Activated B cell treated with CpG ODN at 0.5 μM for 24 hours (primary cell): Measurements from ENCODE around the gene PBXIP1. TPM values are rescaled to one million over a fixed set of nuclear protein-coding genes. Genes with fewer than 3 reads are reported as not detected.
"Not testable (repeated sequence)": the region's sequence is repeated elsewhere in the genome, so short reads cannot be mapped to it uniquely, and the experiment has no call there.

Experiments
- ATAC-seq: fragments of 200-7000 bp; cut with Tn5 transposase; one replicate; pipeline ENCODE4 v1.10.0; 2021; ENCODE audit warnings: low read depth, mild to moderate bottlenecking, moderate library complexity
- CTCF ChIA-PET: fragments of 350-600 bp; sonication (Branson Sonifier 250); formaldehyde crosslinking; loops from one replicate; lab custom pipeline; 2021; ENCODE audit warnings: antibody characterized with exemption; lab: Charles Lee
- POLR2A ChIA-PET: fragments of 350-600 bp; sonication (Branson Sonifier 250); formaldehyde crosslinking; loops from one replicate; lab custom pipeline; 2021; ENCODE audit warnings: antibody characterized with exemption; lab: Charles Lee
- DNase-seq: peaks from one replicate; pipeline ENCODE4 v3.0.0; 2022
- H3K27ac Mint-ChIP-seq: one replicate; pipeline ENCODE4 v1.8.0; 2020; ENCODE audit warnings: mixed read lengths
- H3K27me3 Mint-ChIP-seq: one replicate; pipeline ENCODE4 v1.8.0; 2021; ENCODE audit warnings: mixed read lengths
- H3K36me3 Mint-ChIP-seq: one replicate; pipeline ENCODE4 v1.8.0; 2021; ENCODE audit warnings: low read depth, mixed read lengths
- H3K4me1 Mint-ChIP-seq: one replicate; pipeline ENCODE4 v1.8.0; 2021; ENCODE audit warnings: mixed read lengths
- H3K4me3 Mint-ChIP-seq: one replicate; pipeline ENCODE4 v1.8.0; 2020; ENCODE audit warnings: mild to moderate bottlenecking, mixed read lengths
- H3K9me3 Mint-ChIP-seq: one replicate; pipeline ENCODE4 v1.8.0; 2020; ENCODE audit warnings: mixed read lengths
- CTCF ChIP-seq: fragments of 200-600 bp; IDR thresholded peaks from one replicate; pipeline ENCODE4 v1.8.0; 2022; ENCODE audit warnings: antibody characterized with exemption, mild to moderate bottlenecking
- intact Hi-C: fragments of 100-400 bp; cut with micrococcal nuclease; formaldehyde crosslinking; loops from one replicate; pipeline ENCODE4 v1.15.1; 2024
- total RNA-seq: library from RNA; stranded (reverse); gene quantifications from 2 replicates; pipeline ENCODE4 v1.2.3, GENCODE V29; 2022

Gene PBXIP1
- total RNA-seq, 1 donor from 2014 or later = 42.4 TPM

DNA sequence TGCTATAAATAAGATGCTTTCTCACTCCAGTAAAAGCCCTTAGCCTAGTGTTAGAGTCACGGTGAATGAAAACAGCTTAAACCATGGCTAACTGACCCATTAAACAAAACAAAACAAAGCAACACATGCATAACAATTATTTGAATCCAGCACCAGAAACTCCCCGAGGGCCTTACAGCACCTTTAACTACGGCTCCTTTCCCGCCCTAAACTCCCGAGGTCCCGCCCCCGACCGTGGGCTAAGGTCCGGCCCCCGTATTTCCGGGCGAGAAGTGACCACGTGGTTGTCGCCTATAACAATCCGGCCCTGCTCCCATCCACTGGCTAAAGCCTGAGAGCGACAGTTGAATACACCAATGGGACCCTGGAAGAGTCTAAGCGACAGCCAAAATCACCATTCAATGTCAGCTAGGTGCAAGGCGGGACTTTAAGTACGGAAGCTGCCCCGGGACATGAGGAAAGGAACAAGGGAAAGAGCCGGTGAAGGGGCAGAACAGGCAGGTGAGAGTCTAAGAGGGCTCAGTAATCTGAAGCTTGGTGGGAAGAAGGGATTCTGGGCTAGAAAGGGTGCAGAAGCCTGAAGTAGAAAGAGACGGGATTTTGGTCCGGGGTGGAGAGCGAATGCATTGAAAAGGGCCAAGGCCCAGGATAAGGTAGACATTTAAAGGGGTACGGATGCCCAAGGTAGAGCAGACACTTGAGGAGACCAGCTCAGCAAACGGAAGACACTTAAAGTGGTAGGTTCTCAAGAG, 27.2 kb upstream of the PBXIP1 start, which contains the start of gene FLAD1:
Gene FLAD1 (plus strand): TSS at position 448 of the 752 bp plus-strand sequence. CDS start 351 bp downstream, outside the sequence.
- Mint-ChIP-seq H3K27ac (no peak within 1 kb of the TSS), H3K4me1 (peaks cover 9% of the 10 kb centered on the region), H3K9me3 (no peaks in the 10 kb centered on the region), H3K36me3 (peaks cover 19% of the 10 kb centered on the region), H3K4me3 (no peak within 1 kb of the TSS), H3K27me3 (no peaks in the 10 kb centered on the region)
- intact Hi-C loops = loop anchor here (1.0 to 2.0 kb wide), 4 partner anchors 9 to 34 kb away; partner anchors contain the start of genes CKS1B and ZBTB7B
- DNase-seq (peak; percentile 81), ATAC-seq (peak; percentile 100)
- POLR2A ChIA-PET = interaction anchor here (0.5 to 2.7 kb wide), 20 partner anchors 9 to 1322 kb away, joined by 3 to 36 read pairs (median 6); partner anchors contain the start of genes ADAM15, CKS1B, LENEP and PBXIP1
- TF ChIP-seq CTCF = no peak
- CTCF ChIA-PET = interaction anchor here (0.7 to 3.0 kb wide), 6 partner anchors 9 to 79 kb away, joined by 3 to 26 read pairs (median 4); partner anchors contain the start of genes PMVK and PYGO2

DNA sequence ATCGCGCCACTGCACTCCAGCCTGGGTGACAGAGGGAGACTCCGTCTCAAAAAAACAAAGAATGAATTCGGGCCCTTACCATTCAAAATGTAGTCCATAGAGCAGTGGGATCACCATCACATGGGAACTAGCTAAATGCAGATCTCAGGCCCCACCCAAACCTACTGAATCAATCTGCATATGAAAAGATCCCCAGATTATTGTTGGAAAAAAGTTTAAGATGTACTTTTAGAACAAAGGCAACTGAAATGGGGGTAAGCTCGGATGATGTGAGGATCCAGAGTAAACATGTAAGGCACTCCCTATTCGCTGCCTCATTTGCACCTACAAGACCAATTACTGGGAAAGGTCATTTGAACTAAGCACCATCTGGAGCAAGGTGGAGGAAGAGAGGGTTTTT, 26.4 kb upstream of the PBXIP1 start:
- no peak for ATAC-seq
- no peak overlapping the region for H3K27ac Mint-ChIP-seq
- no peak for TF ChIP-seq CTCF
- no peaks in the 10 kb centered on the region for H3K9me3 Mint-ChIP-seq
- intact Hi-C loops = loop anchor here (2.0 kb wide), 1 partner anchor 34 kb away; no protein-coding TSS in a partner anchor
- no peak for DNase-seq
- ChIA-PET POLR2A (interaction anchor here (0.6 to 2.7 kb wide), 9 partner anchors 8 to 571 kb away, joined by 5 to 36 read pairs (median 10); partner anchors contain the start of genes CKS1B, PBXIP1, PMVK and PYGO2), CTCF (interaction anchor here (1.9 to 3.0 kb wide), 3 partner anchors 17 to 79 kb away, joined by 5 to 26 read pairs (median 17); no protein-coding TSS in a partner anchor)
- no peaks in the 10 kb centered on the region for H3K27me3 Mint-ChIP-seq
- peaks cover 16% of the 10 kb centered on the region for H3K4me1 Mint-ChIP-seq
- no peak overlapping the region for H3K4me3 Mint-ChIP-seq
- H3K36me3 Mint-ChIP-seq = peaks cover 16% of the 10 kb centered on the region

- no peaks in the 10 kb centered on the region for H3K9me3 Mint-ChIP-seq
- TF ChIP-seq CTCF = no peak
- peaks cover 8% of the 10 kb centered on the region for H3K4me1 Mint-ChIP-seq
- intact Hi-C loops = loop anchor here (10.0 kb wide), 1 partner anchor 196 kb away; the partner anchor contains the start of genes KRTCAP2 and TRIM46
- no peak for DNase-seq
- no peaks in the 10 kb centered on the region for H3K27me3 Mint-ChIP-seq
- no peak overlapping the region for H3K4me3 Mint-ChIP-seq
- ATAC-seq = no peak
- ChIA-PET CTCF (no interaction called here), POLR2A (interaction anchor here (1.0 kb wide), 1 partner anchor 39 kb away, joined by 3 read pairs; no protein-coding TSS in a partner anchor)
- H3K36me3 Mint-ChIP-seq = peaks cover 13% of the 10 kb centered on the region
- peak overlapping the region; percentile 42 for H3K27ac Mint-ChIP-seq
Observed at GRCh38 chr1:154978360-154978759, 22.5 kb upstream of the PBXIP1 start.

DNA sequence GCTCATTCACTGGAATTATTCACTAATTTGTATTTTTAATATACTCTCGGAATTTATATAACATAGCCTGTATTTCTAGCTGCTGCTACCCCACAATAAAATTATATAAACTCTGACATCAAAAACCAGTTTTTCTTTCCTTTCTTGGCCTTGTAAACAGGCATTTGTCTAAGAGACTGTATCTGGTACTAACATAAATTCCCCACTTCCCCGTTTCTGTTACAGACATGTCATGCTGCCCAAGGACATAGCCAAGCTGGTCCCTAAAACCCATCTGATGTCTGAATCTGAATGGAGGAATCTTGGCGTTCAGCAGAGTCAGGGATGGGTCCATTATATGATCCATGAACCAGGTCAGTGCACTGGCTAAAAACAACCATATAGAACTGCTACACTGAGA, 21.9 kb upstream of the PBXIP1 start:
- H3K27me3 Mint-ChIP-seq, H3K4me3 Mint-ChIP-seq, H3K9me3 Mint-ChIP-seq, DNase-seq, ATAC-seq, CTCF ChIA-PET: not testable (repeated sequence)
- peak overlapping the region; percentile 71 for H3K27ac Mint-ChIP-seq
- POLR2A ChIA-PET = interaction anchor here (0.5 to 0.6 kb wide), 2 partner anchors 17 to 706 kb away, joined by 5 to 7 read pairs; no protein-coding TSS in a partner anchor
- H3K4me1 Mint-ChIP-seq = peaks cover 12% of the 10 kb centered on the region
- H3K36me3 Mint-ChIP-seq = peaks cover 13% of the 10 kb centered on the region
- intact Hi-C loops = loop anchor here (10.0 kb wide), 1 partner anchor 197 kb away; the partner anchor contains the start of genes KRTCAP2 and TRIM46

DNA sequence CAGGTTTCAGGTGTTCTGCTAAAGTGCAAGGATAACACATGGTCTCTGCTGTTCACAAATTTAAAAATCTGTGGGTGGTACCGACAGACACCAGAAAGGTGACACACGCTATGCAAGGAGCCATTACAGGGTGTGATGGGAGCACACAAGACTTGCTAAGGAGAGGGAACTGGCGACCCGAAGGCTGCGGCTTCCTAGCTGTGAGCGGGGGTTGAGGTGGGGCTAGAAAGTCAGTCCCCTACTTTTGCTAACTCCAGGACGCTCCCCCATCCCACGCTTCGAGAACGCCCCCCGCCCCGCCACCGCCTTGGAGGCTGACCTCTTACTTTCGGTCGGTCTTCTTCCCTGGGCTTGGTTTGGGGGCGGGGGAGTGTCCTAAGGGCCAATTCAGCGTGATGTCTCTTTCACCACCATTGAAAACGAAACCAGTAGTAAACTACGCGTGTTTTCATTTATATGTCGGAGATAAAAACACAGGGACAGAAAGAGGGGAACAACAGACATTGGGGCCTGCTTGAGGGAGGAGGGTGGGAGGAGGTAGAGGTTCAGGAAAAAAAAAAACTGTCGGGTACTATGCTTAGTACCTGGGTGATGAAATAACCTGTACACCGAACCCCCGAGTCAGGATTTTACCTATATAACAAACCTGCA, 19.6 kb upstream of the PBXIP1 start:
- CTCF ChIA-PET = interaction anchor here (1.0 to 2.8 kb wide), 4 partner anchors 14 to 86 kb away, joined by 3 to 14 read pairs (median 4); partner anchors contain the start of gene PYGO2
- peak; percentile 53 for DNase-seq
- H3K4me1 Mint-ChIP-seq = peaks cover 31% of the 10 kb centered on the region
- no peak overlapping the region for H3K4me3 Mint-ChIP-seq
- peaks cover 25% of the 10 kb centered on the region for H3K36me3 Mint-ChIP-seq
- no peaks in the 10 kb centered on the region for H3K27me3 Mint-ChIP-seq
- peak; percentile 7 for ATAC-seq
- intact Hi-C loops = loop anchor here (10.0 kb wide), 1 partner anchor 199 kb away; the partner anchor contains the start of genes KRTCAP2 and TRIM46
- no peak overlapping the region for H3K27ac Mint-ChIP-seq
- no peaks in the 10 kb centered on the region for H3K9me3 Mint-ChIP-seq
- no peak for TF ChIP-seq CTCF
- POLR2A ChIA-PET = interaction anchor here (0.6 to 6.9 kb wide), 16 partner anchors 8 to 1525 kb away, joined by 3 to 71 read pairs (median 11); partner anchors contain the start of genes ADAM15, FLAD1, MEF2D and PBXIP1
